Natural killer cell (primary cell): ENCODE results near the gene SRPK2. TPM values are rescaled to one million over a fixed set of nuclear protein-coding genes. Genes with fewer than 3 reads are reported as not detected.
A peak's percentile ranks its signal among the peaks of the same experiment; 100 is the strongest.
"Not testable (repeated sequence)": the region's sequence is repeated elsewhere in the genome, so short reads cannot be mapped to it uniquely, and the experiment has no call there.

Experiments
- ATAC-seq, 3 donors: fragments of 150-1000 bp in 2 of 3; fragments of 200-7000 bp in 1 of 3; cut with Tn5 transposase; 1 replicate in 1 of 3; 2 replicates in 2 of 3; pipeline ENCODE4 v1.10.0; 2021; ENCODE audit warnings: mild to moderate bottlenecking in 2 of 3, moderate library complexity in 2 of 3
- DNase-seq, 2 donors: peaks; one replicate each; pipeline versions ENCODE4 v3.0.0 to v3.0.0-alpha.2; 2013 to 2021; ENCODE audit warnings: mixed read lengths in 1 of 2
- H3K27ac ChIP-seq: one replicate; pipeline ENCODE4 v1.5.1; 2013; ENCODE audit warnings: mild to moderate bottlenecking, low read length
- H3K27me3 ChIP-seq: one replicate; pipeline ENCODE4 v1.6.1; 2013; ENCODE audit warnings: low read length; ENCODE audit not compliant: control insufficient read depth, insufficient read depth
- H3K36me3 ChIP-seq: one replicate; pipeline ENCODE4 v1.6.1; 2013; ENCODE audit warnings: low read length; ENCODE audit not compliant: control insufficient read depth, insufficient read depth
- H3K4me1 ChIP-seq: one replicate; pipeline ENCODE4 v1.6.1; 2013; ENCODE audit warnings: low read length; ENCODE audit not compliant: control insufficient read depth, insufficient read depth
- H3K4me3 ChIP-seq: one replicate; pipeline ENCODE4 v1.5.1; 2013; ENCODE audit warnings: low read length
- H3K9me3 ChIP-seq: one replicate; pipeline ENCODE4 v1.6.1; 2013; ENCODE audit warnings: low read length; ENCODE audit not compliant: control insufficient read depth, insufficient read depth
- H3K27ac Mint-ChIP-seq, 2 donors: one replicate each; pipeline ENCODE4 v1.8.0; 2022; ENCODE audit warnings: mild to moderate bottlenecking in 2 of 2, mixed read lengths in 2 of 2, moderate library complexity in 1 of 2
- H3K27me3 Mint-ChIP-seq, 2 donors: one replicate each; pipeline ENCODE4 v1.8.0; 2022; ENCODE audit warnings: low read depth in 2 of 2, mixed read lengths in 2 of 2
- H3K36me3 Mint-ChIP-seq: one replicate; pipeline ENCODE4 v1.8.0; 2022; ENCODE audit warnings: mixed read lengths
- H3K4me1 Mint-ChIP-seq, 2 donors: one replicate each; pipeline ENCODE4 v1.8.0; 2022; ENCODE audit warnings: mixed read lengths in 2 of 2
- H3K4me3 Mint-ChIP-seq: one replicate; pipeline ENCODE4 v1.8.0; 2022; ENCODE audit warnings: mild to moderate bottlenecking, moderate library complexity, mixed read lengths
- H3K9me3 Mint-ChIP-seq, 2 donors: one replicate each; pipeline ENCODE4 v1.8.0; 2022; ENCODE audit warnings: mixed read lengths in 2 of 2
- WGBS: methylation state at CpG from one replicate; pipeline ENCODE4 v1.1.7; 2013; ENCODE audit warnings: missing lambda C conversion rate; ENCODE audit not compliant: insufficient coverage; 5-methylcytosine and 5-hydroxymethylcytosine counted together
- intact Hi-C: fragments of 100-400 bp; cut with micrococcal nuclease; formaldehyde crosslinking; loops from one replicate; pipeline ENCODE4 v1.14.2; 2022
- total RNA-seq, 4 donors: library from RNA; stranded (reverse); fragments of 120-200 nt in 1 of 4; gene quantifications; one replicate each; pipeline versions ENCODE4 v1.2.3 to v1.2.4, GENCODE V29; 2013 to 2022
- TF ChIP-seq, protein P1 (sequence below): fragments of 200-600 bp; IDR thresholded peaks from one replicate; pipeline ENCODE4 v1.8.0; 2022; ENCODE audit warnings: antibody characterized with exemption

Gene SRPK2
- total RNA-seq, 3 donors from 2014 or later (not counting 1 experiment from before 2014, with no cell fraction given), result 103 to 121 (median 108) TPM

- no peak overlapping the region for H3K4me3 ChIP-seq
- intact Hi-C loops, result no loop called here
- no peak overlapping the region for H3K27ac ChIP-seq
- no peaks in the 10 kb centered on the region for H3K9me3 Mint-ChIP-seq
- TF ChIP-seq, protein P1, sequence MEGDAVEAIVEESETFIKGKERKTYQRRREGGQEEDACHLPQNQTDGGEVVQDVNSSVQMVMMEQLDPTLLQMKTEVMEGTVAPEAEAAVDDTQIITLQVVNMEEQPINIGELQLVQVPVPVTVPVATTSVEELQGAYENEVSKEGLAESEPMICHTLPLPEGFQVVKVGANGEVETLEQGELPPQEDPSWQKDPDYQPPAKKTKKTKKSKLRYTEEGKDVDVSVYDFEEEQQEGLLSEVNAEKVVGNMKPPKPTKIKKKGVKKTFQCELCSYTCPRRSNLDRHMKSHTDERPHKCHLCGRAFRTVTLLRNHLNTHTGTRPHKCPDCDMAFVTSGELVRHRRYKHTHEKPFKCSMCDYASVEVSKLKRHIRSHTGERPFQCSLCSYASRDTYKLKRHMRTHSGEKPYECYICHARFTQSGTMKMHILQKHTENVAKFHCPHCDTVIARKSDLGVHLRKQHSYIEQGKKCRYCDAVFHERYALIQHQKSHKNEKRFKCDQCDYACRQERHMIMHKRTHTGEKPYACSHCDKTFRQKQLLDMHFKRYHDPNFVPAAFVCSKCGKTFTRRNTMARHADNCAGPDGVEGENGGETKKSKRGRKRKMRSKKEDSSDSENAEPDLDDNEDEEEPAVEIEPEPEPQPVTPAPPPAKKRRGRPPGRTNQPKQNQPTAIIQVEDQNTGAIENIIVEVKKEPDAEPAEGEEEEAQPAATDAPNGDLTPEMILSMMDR, result no peak
- H3K27ac Mint-ChIP-seq, result peak overlapping the region in 1 of 2 donors; percentile 50
- DNase-seq (no peak), ATAC-seq (no peak)
- no peaks in the 10 kb centered on the region for H3K4me1 ChIP-seq
- H3K27me3 Mint-ChIP-seq, result no peaks in the 10 kb centered on the region
- no peaks in the 10 kb centered on the region for H3K36me3 Mint-ChIP-seq
- H3K4me3 Mint-ChIP-seq, result no peak overlapping the region
- no peaks in the 10 kb centered on the region for H3K27me3 ChIP-seq
- peaks cover 23% of the 10 kb centered on the region for H3K36me3 ChIP-seq
- no peaks in the 10 kb centered on the region for H3K9me3 ChIP-seq
- peaks cover 43 to 61% of the 10 kb centered on the region in 2 donors for H3K4me1 Mint-ChIP-seq
- WGBS, result no CpG with 5 or more reads among the region's 1 CpG
Observed at GRCh38 chr7:105199386-105199785, 189.3 kb downstream of the SRPK2 start.

DNA sequence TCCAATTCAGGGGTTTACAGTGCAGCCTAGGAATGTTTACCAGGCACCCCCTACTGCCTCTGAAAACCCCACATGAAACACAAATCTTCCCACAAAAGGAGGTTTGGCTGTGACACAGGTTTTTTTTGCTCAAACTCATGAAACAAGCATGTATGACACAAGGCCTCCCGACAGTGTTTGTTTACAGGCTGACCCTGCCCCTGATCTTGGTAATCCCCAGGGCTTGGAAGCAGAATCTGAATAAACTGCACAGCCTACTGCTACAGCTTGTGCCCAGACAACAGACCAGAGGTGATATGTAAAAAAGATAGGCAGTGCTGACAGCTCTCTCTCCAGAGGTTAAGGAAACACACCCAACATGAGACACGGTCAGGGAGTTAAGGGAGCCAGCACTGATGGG, 190.5 kb downstream of the SRPK2 start:
- TF ChIP-seq, protein P1, result no peak
- no peak overlapping the region for H3K27ac Mint-ChIP-seq
- intact Hi-C loops, result no loop called here
- H3K27me3 Mint-ChIP-seq, result no peaks in the 10 kb centered on the region
- no peaks in the 10 kb centered on the region for H3K36me3 Mint-ChIP-seq
- ATAC-seq (no peak), DNase-seq (no peak)
- H3K9me3 Mint-ChIP-seq, result no peaks in the 10 kb centered on the region
- H3K27ac ChIP-seq, result no peak overlapping the region
- no peak overlapping the region for H3K4me3 Mint-ChIP-seq
- no peaks in the 10 kb centered on the region for H3K9me3 ChIP-seq
- no peak overlapping the region for H3K4me3 ChIP-seq
- H3K4me1 Mint-ChIP-seq, result peaks cover 42 to 56% of the 10 kb centered on the region in 2 donors
- WGBS, result 77% methylated on average over 2 of the region's 2 CpGs
- no peaks in the 10 kb centered on the region for H3K4me1 ChIP-seq
- peaks cover 21% of the 10 kb centered on the region for H3K36me3 ChIP-seq
- no peaks in the 10 kb centered on the region for H3K27me3 ChIP-seq

- WGBS, result 90% methylated on average over 6 of the region's 7 CpGs
- Mint-ChIP-seq H3K27ac (no peak overlapping the region), H3K9me3 (no peaks in the 10 kb centered on the region), H3K4me3 (no peak overlapping the region), H3K4me1 (peaks cover 55 to 66% of the 10 kb centered on the region in 2 donors), H3K27me3 (no peaks in the 10 kb centered on the region), H3K36me3 (no peaks in the 10 kb centered on the region)
- Histone ChIP-seq H3K4me3 (no peak overlapping the region), H3K27me3 (no peaks in the 10 kb centered on the region), H3K9me3 (no peaks in the 10 kb centered on the region), H3K36me3 (peaks cover 15% of the 10 kb centered on the region), H3K27ac (no peak overlapping the region), H3K4me1 (no peaks in the 10 kb centered on the region)
- no peak for DNase-seq
- TF ChIP-seq, protein P1, result no peak
- no peak for ATAC-seq
- intact Hi-C loops, result no loop called here
Observed at GRCh38 chr7:105196473-105196872, 192.2 kb downstream of the SRPK2 start.

DNA sequence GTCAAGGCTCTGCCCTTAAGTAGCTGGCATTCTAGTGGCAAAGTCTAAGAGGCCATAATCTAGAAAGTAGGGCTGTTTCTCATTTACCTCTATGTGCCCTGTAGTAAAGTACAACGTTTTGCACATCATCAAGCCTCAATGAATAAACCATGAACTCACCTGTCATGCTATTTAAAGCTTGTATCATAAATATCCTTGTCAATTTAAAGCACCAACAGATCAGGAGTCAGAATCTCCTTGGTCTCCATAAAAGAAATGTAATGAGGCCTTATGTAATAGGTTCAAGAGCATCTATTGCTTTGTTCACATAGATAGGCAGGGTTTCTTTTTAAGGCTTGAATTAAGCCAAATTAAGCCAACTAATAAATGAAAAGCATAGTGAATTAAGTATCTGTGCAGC, 192.8 kb downstream of the SRPK2 start:
- Histone ChIP-seq H3K36me3 (peaks cover 10% of the 10 kb centered on the region), H3K9me3 (no peaks in the 10 kb centered on the region), H3K4me3 (no peak overlapping the region), H3K27me3 (no peaks in the 10 kb centered on the region), H3K27ac (no peak overlapping the region), H3K4me1 (no peaks in the 10 kb centered on the region)
- 70% methylated on average over 1 of the region's 1 CpG for WGBS
- TF ChIP-seq, protein P1, result no peak
- Mint-ChIP-seq H3K27ac (peak overlapping the region; percentile 1 to 21), H3K4me1 (peaks cover 56 to 66% of the 10 kb centered on the region in 2 donors), H3K4me3 (no peak overlapping the region), H3K36me3 (no peaks in the 10 kb centered on the region), H3K9me3 (no peaks in the 10 kb centered on the region), H3K27me3 (no peaks in the 10 kb centered on the region)
- ATAC-seq (no peak), DNase-seq (no peak)
- intact Hi-C loops, result no loop called here

GRCh38 chr7:105194959-105195358, 193.8 kb downstream of the SRPK2 start:
- Mint-ChIP-seq H3K27ac (peak overlapping the region in 1 of 2 donors; percentile 67), H3K4me1 (peaks cover 64 to 69% of the 10 kb centered on the region in 2 donors)
- H3K4me3 ChIP-seq, H3K36me3 Mint-ChIP-seq, intact Hi-C loops, H3K27me3 Mint-ChIP-seq, DNase-seq, H3K27ac ChIP-seq, H3K36me3 ChIP-seq, ATAC-seq, H3K9me3 Mint-ChIP-seq, H3K4me3 Mint-ChIP-seq, H3K4me1 ChIP-seq, H3K9me3 ChIP-seq, H3K27me3 ChIP-seq: not testable (repeated sequence)
- 98% methylated on average over 16 of the region's 16 CpGs for WGBS
